GM21515 (cell line): ENCODE results near the gene GRAMD4.

ENCODE experiments used
- ATAC-seq: cut with Tn5 transposase; IDR thresholded peaks from one replicate; pipeline ENCODE4 v1.9.1; 2021; ENCODE audit not compliant: unreplicated experiment

The GRAMD4 gene

GRCh38 chr22:46619830-46620501 lies at the start of gene GRAMD4:
TSS of gene GRAMD4 (plus strand) at chr22:46620386. CDS start at chr22:46626800, 6,414 bp downstream.
- ATAC-seq = no peak

DNA sequence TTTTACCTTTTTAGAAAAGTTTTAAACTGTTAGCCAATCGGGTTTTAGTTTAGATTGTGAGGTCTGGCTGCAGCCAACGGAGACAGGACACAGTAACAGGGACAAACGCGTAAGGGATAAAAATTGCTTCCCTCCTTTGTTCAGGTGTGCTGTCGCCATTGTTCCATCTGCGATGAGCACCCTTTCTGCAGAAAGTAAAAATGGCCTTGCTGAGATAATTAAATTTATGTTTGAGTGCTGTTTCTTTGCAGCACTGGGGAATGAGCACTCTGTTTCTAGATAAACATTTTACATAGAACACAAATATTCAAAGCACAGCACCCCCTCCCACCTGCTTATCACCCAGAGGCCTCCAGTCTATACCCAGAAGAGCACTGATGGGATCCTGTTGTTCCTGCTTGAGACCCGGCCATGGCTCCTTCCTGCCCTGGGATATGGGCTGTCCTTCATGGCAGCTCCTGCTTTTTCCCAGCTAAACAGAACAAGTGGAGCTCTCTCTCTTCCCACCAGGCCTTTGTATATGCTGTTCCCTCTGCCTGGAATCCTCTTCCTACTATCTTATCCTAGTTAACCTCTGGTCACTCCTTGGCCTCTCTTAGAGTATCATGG lies 48.4 kb upstream of the GRAMD4 start:
- no peak for ATAC-seq

DNA sequence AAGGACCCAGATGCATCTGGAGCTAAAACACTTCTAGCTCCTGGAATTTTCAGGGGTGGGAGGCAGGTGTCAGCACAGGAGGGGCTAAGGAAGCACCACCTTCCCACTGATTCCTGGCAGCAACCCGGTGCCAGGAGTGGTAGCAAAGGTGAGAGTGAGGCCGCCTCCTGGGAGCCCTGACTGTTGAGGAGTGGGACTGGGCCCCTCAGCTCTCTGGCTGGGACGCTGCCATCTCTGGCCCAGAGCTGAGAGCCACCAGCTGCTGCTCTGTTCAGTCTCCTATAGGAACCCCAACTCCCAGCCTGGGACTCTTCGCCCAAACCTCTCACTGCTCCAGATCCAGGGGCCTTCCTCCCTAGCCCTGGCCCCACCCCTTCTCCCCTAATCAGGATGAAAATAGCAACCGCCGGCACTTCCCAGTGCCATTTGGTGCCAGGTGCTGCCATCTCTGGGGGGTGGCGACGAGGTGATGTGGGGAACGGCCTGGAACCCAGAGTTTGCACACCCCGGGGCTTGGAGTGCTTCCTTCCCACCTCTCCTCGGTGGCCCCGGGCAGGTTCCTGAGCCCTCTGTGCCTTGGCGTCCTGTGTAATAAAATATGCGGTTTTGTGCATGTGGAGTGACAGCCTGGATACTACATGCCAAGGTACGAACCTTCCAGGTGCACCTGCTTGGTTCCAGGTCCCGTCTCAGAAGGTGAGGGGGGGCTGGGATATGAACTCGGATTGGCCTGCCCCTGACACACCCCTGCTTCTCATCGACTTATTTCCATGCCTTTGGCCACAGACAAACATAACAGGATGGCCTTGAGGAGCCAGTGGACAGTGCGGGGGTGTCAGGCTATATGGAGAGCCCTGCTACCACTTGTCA lies 47.0 kb upstream of the GRAMD4 start:
- no peak for ATAC-seq

GRCh38 chr22:46573781-46574437 lies 46.3 kb upstream of the GRAMD4 start:
- no peak for ATAC-seq

GRCh38 chr22:46574438-46574992 lies 45.7 kb upstream of the GRAMD4 start:
- ATAC-seq = no peak

- no peak for ATAC-seq
These were observed 44.9 kb upstream of the GRAMD4 start for GRCh38 chr22:46574993-46575910.

GRCh38 chr22:46575911-46576555 lies 44.2 kb upstream of the GRAMD4 start:
- no peak for ATAC-seq

- no peak for ATAC-seq
These were observed 43.4 kb upstream of the GRAMD4 start for GRCh38 chr22:46576556-46577367.

- no peak for ATAC-seq
These were observed 42.6 kb upstream of the GRAMD4 start for GRCh38 chr22:46577368-46578249.

DNA sequence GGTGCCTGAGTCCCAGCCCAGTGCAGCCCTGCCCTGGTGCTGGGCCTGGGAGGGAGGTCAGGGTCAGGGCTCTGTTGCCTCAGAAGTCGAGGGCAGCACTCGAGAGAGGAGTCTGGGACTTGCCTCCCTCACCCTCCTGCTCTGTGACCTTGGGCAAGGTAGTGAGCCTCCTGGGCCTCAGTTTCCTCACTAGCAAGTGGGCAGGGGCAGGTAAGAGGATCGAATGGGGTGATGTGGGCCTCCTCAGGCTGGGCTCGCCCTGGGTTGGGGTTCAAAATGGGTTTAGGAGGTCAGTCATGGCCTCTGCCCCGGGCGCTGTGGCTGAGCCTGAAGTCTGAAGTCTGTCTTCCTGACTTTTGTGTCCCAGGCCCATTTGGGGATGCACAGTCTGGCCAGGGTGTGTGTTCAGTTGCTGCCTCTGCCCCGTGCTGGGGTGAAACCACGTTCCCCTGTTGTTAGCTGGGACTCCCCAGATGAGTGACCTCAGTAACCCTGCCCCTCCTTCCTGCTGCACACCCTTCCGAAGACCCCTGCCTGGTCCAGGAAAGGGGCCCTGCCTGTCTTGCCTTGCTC lies 41.8 kb upstream of the GRAMD4 start:
- ATAC-seq = no peak

GRCh38 chr22:46578824-46579561 lies 41.2 kb upstream of the GRAMD4 start:
- no peak for ATAC-seq

DNA sequence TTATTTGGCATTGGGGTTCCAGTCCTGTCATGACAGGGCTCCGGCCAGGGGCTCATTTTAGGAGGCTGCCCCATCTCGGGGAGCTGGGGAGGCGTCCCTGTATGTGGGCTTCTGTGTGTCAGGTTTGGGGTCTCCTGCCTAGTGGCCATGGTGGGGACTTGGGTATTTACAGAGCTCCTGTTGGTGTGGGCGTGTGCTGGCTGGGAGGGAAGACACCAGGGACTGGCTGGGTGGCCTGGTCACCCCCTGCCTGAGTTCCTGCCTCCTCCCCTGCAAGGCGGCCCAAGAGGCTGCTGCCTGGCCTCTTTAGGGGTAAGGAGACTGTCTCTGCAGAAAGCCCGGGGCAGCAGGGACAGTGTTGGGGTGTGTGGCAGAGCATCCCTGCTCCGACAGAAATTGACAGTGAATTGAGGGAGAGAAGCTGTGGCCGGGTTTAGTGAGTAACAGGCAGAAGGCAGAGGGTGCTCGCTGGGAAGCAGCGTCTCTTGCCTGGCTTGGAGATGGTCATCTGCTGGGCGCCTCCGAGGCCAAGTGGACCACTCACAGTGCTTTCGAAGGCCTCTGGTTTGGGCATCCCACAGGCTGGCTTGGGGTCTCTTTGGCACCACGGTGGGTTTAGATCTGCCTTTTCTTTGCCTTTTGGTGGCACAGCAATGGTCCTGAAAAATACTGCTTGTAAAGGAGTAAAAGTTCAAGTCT lies 40.3 kb upstream of the GRAMD4 start:
- ATAC-seq = no peak

DNA sequence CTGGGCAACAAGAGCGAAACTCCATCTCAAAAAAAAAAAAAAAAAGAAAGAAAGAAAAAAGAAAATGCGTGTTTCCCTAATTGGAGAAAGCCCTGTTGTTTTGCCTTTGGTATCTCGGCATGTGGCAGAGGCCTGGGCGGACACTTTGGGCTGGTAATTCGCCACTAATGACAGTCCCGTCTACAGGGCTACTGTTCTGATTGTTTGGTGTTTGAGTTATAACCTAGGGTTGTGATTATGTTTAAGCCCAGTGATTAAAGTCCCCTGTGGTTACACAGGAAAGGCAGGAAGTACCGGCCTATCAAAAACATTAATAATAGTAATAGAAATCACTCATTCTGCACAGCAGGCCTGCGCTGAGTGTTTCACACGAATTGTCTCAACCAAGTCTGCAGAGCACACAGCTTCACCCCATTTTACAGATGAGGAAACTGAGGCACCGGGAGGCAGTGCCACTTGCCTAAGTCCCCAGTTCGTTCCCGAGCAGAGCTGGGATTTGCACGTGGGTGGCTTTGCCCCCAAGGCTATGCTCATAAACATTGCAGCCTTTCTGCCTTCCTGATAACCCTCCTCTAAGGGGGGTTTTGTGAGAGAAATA lies 39.1 kb upstream of the GRAMD4 start:
- no peak for ATAC-seq

DNA sequence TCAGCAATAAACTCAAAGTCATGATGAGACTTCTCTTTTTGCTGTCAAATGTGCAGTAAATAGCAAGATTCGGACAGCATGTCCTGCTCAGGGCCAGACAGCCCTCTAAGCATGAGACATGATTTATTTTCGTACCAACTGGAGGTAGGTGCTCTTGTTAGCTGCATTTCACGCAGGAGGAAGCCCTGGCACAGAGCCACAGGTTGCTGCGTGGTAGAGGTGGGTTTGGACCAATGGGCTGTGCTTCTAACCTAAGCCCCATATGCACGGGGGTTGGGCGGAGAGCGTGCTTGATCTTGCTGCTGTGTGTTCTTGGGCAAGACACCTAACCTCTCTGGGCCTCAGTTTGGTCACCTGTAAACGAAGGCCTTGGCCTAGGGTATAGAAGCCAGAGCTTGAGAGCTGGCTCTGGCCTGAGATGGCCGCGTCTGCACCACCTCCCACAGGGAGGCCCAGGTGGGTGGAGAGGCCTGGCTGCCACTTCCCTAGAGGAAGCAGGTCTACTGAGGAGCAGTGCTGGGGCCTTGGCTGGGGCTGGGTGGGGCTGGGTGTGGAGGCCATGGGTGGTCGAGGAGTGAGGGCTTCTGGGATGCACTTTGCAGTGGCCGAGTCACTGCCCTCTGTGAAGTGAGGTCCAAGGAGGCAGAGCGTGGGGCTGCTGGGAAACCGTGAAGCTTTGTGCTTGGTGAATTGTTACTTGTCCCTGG lies 38.5 kb upstream of the GRAMD4 start:
- no peak for ATAC-seq

DNA sequence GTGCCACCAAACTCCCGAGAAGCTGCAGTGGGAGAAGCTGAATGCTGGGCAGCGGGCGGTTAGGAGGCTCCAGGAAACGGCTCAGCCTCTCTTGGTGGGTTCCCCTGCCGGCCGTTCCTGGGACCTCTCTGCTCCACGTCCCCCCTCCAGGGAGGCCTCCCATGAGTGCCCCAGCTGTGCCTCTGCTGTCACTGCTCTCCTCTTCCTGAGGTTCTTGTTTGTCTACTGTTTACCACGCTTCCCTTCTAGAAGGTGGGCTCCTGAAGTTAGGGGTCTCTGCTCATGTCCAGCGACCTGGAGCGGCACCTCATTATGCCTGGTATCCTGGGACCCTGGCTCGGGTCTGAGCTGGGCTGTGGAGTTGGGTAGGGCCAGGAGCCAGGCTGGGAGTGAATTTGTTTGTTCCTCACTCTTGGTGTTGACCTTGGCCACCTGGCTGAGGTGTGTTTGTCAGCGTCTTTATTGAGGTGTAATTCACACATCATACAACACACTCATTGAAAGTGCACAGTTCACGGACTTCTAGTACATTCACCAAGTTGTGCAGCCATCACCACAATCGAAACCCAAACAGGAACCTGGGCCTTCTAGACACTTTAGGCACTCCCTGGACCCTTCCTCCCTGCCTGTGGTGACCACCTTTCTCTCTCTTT lies 37.8 kb upstream of the GRAMD4 start:
- no peak for ATAC-seq
